HG03280 (cell line): ENCODE measurements around the gene MYL9.
"Not testable (repeated sequence)": the region's sequence is repeated elsewhere in the genome, so short reads cannot be mapped to it uniquely, and the experiment has no call there.

Source experiments
- ATAC-seq: cut with Tn5 transposase; IDR thresholded peaks from one replicate; pipeline ENCODE4 v1.9.1; 2021; ENCODE audit warnings: mild to moderate bottlenecking, moderate library complexity; ENCODE audit not compliant: unreplicated experiment

MYL9 gene

DNA sequence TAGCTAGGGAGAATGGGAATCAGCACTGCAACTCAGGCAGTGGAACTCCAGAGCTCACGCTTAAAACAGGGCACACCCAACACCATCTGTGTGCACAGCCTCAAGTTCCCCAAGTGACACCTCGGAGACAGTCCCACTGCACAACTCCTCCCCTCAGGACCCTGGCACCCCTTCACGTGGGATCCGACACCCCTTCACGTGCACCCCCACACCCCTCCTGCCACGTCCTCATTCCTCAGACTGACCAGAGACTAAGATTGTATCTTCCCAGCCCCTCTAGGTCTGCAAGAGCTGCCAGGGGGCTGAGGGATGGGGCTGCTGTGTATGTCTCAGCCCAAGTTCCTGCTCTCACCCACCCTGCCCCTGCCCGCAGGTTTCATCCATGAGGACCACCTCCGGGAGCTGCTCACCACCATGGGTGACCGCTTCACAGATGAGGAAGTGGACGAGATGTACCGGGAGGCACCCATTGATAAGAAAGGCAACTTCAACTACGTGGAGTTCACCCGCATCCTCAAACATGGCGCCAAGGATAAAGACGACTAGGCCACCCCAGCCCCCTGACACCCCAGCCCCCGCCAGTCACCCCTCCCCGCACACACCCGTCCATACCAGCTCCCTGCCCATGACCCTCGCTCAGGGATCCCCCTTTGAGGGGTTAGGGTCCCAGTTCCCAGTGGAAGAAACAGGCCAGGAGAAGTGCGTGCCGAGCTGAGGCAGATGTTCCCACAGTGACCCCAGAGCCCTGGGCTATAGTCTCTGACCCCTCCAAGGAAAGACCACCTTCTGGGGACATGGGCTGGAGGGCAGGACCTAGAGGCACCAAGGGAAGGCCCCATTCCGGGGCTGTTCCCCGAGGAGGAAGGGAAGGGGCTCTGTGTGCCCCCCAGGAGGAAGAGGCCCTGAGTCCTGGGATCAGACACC lies 7.6 kb downstream of the MYL9 start:
- no peak for ATAC-seq

DNA sequence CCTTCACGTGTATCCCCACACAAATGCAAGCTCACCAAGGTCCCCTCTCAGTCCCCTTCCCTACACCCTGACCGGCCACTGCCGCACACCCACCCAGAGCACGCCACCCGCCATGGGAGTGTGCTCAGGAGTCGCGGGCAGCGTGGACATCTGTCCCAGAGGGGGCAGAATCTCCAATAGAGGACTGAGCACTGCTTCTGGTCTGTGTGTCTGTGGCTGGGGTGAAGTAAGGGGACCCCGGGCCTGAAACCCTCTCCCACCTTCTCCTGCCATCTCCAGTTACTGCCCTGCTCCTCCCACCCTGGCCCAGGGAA lies 8.3 kb downstream of the MYL9 start:
- no peak for ATAC-seq

DNA sequence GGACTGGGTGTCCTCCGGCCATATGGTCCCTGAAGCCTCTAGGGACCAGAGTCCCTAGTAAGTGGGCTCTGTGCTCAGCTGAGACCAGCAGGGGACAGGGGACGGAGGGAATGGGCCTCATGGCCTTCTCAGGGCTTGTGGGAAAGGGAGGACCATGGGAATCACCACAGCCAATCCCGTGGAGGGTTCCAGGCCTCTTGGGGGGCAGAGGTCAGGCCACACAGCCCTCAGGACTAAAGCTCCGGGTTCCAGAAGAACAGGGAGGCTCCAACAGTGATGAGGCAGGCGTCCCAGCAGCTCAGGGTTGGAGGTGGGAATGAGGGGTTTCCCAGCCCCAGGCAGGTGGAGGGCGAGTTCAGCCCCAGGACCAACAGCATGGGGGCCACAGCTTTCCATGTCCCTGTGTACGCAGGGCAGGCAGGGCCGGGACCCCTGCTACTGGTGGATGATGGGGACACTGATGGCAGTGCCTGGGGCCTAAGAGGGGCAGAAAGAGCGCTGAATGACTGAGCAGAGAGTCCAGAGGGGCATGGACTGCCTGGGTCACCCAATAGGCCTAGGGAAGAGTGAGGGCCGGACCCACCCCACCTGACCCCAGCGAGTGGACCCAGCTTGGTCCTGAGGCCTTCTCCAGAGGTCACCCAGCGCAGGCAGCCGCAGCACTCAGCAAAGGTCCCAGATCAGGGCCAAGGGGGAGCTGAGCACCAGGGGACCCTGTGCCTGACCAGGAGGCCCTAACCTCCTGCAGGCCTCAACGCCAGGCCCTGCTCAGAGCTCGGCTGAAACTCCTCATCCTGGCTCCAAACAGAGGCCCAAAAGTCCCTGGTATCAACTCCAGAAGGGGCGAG lies 8.8 kb downstream of the MYL9 start:
- no peak for ATAC-seq

DNA sequence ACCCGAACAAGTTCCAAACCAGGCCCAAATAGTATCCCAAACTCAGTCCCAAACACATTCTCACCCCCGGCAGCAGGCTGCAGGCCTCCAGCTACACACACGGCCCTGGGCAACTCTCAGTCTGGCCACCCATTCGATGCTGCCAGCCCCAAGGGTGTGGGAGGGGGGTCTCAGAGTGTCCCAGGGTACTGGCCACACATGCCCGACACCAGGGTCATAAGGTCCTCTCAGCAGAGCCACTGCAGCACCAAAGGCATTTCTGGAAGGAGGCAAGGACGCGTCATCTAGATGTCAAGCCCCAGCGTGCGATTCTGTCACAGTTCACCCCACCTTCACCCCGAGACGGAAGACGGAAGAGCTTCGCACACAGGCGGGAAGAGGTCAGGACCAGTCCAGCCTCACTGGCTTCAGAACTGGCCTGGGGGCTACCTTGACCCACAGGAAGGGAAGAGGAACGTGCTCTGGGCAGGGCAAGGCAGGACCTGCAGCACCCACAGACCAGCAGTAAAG lies 9.5 kb downstream of the MYL9 start:
- no peak for ATAC-seq

DNA sequence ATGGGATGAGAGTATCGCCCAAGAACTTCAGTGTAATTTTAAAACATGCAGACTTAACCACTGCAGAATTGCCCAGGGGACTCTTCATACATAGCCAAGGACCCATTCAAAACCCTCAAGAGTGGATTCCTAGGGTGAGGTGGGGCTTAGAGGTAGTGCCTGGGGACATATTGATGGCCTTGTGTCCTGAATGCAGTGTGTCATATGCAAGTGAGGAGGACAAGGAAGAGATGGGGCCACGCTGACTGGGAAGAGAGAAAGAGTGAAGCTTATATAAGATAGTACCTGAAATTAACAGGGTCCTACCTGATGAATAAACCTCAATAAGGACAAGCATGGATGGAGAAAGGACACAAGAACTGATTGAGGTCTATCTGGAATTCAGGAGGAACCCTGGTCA lies 13.9 kb downstream of the MYL9 start:
- no peak for ATAC-seq

DNA sequence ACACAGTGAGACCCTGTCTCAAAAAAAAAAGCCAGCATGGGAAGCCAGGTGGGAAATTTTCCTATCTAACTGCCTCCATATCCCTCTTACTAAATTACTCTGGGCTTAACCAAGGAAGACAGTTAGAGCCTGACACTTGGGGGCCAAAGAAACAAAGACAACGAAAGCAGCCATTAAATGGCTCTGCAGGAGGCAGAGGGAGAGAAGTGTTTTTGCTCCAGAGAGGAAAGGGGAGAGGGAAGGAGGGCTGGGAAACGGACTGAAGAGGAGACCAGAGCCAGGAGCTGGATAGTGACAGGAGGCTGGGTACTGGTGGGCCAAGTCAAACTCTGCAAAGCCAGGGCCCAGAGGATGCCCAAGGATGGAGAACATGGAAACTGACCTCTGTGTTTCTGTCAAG lies 21.4 kb downstream of the MYL9 start:
- no peak for ATAC-seq

DNA sequence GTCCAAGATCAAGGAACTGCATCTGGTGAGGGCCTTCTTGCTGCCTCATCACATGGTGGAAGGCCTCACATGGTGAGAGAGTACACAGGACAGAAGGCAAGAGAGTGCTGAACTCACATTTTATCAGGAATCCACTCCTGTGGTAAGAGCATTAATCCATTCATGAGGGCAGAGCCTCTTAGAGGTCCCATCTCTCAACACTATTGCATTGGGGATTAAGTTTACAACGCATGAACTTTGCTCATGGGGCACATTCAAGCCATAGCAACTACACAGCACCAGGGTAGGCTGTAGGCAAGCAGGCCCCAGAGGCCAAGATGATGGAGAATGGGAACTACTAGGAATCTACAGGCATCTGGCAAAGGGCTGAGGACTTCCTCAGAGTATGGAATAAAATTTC lies 22.1 kb downstream of the MYL9 start:
- no peak for ATAC-seq

DNA sequence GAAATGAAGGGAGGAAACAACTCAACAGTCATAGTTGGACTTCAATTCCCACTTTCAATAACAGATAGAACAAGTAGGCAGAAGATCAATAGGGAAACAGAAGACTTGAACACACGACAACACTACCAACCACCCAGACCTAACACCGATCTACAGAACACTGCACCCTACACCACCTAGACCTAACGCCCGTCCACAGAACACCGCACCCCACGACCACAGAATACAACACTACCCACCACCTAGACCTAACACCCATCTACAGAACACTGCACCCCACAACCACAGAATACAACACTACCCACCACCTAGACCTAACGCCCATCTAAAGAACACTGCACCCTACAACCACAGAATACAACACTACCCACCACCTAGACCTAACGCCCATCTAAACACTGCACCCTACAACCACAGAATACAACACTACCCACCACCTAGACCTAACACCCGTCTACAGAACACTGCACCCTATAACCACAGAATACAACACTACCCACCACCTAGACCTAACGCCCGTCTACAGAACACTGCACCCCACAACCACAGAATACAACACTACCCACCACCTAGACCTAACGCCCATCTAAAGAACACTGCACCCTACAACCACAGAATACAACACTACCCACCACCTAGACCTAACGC lies 22.9 kb downstream of the MYL9 start:
- ATAC-seq, result not testable (repeated sequence)

DNA sequence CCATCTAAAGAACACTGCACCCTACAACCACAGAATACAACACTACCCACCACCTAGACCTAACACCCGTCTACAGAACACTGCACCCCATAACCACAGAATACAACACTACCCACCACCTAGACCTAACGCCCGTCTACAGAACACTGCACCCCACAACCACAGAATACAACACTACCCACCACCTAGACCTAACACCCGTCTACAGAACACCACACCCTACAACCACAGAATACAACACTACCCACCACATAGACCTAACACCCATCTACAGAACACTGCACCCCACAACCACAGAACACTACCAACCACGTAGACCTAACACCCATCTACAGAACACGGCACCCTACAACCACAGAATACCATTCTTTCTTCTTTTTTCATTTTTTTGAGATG lies 23.4 kb downstream of the MYL9 start:
- ATAC-seq, result not testable (repeated sequence)

DNA sequence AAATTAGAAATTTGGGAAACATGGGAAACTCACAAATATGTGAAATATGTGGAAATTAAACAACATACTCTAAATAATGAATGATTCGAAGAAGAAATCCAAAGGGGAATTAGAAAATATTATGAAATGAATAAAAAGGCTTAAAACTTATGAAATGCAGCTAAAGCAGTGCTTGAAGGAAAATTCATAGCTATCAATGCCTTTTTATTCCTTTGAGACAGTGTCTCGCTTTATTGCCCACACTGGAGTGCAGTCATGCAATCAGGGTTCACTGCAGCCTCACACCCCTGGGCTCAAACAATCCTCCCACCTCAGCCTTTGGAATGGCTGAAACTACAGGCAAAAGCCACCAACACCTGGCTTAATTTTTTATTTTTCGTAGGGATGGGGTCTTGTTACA lies 24.2 kb downstream of the MYL9 start:
- ATAC-seq, result no peak

DNA sequence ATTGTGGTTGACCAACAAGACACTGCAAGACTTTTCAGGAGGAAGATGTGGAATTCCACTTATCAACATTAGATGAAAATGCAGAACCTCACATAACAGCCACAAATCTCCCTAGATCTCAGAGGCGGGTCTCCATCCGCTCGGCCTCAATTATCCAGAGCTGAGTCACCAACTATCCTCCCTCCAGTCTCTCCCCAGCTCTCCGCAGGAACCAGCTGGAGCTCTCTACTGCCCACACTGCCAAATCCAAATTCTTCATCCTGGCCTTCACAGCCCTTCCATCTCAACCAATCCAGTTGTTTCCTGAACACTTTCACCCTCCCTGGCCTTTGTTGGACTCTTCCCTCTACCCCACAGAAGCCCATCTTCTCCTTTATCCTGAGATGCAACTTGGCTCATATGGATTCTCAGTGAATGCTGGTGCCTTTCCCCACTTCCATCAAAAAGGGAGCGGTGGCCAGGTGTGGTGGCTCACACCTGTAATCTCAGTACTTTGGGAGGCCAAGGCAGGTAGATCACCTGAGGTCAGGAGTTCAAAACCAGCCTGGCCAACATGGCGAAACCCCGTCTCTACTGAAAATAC lies 28.6 kb downstream of the MYL9 start:
- ATAC-seq, result no peak

DNA sequence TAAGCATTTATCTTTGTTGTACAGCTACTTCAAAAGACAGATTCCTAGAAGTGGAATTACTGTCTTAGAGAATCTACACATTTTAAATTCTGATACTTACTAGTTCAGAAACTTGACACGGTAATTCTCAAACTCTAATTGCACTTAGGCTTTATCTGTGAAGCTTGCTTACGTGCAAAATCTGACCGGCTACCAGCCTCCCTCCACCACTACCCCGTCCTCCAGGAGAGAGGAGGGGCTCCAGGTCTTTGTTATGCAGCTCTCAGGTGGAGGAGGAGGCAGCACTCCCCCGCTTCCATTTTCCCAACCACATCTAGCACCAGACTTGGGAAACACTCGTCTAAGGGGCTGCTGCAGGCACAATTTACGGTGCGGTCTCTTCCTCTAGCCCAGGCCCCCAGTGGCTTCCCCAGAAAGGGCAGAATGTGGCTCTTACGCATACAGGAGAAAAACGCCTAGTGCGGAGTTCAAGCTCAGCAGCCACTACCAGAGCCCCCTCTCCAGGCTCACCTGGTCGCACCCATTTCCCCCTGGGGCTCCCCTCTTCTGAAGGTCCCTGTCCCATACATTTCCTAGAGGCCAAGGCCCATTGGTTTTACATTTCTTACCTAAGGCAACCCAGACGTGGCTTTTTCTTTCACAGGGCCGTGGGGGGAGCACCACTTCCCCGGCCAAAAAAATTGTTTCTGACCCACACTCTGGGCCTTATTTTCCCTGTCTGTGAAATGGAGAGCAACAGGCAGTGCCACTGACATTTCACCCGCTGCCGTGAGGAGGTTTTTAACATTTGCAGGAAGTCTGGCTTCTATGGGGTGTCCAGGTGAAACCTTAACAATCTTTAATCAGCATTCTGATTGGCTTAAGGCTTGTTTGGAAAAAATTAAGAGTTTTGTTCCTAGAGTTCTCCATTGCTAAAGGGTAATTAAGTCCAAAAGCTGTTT lies 30.5 kb downstream of the MYL9 start:
- no peak for ATAC-seq

DNA sequence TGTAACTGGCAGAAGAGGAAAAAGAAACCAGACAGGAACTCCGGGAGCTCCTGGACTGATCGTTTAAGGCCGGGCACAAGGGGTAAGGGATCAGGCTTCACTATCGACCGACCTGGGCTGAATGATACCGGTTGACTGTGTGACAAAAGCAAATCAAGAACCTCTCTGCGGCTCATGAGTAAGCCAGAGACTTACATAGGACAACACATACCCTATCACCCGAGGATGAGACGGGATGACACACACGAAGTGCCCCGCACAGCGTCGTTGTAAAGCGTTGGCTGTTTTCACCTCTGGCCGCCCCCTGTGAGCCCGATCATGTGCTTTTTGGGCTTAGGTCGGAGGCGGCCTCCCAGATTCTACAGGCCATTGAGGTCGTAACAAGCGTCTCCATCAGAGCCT lies 31.4 kb downstream of the MYL9 start:
- peak; percentile 30 for ATAC-seq

DNA sequence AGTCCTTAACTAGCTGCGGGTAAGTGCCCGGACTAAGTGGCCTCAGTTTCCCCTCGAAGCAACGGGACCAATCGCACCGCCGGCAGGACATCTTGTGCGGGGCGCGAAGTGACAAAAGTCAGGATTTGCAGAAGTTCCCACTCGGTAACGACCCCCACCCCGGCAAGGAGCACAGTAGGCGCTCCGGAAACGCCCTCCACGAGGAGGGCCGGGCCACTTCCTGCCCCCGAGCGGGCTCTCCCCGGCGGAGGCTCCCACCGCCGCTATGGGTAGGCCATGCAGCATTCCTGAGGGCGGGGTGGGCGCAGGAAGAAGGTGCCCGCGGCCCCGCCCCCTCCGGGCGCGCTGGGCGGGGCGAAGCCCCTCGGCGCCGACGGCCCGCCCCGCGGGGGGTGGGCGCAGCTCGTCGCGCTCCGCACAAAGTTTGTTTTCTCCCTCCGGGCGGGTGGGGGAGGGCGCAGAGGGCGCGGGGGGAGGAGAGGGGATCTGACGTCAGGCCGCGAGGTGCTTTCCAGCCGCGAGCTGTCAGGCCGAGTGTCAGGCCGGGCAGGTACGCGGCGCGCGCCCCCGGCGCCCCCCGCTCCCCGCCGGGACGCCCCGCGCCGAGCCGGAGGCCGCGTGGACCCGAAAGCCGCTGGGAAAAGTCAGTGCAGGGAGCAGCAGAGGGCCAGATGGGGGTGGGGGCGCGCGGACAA lies 31.9 kb downstream of the MYL9 start, which contains the start of gene TGIF2:
TSS of gene TGIF2 (plus strand) at position 495 of the 695 bp plus-strand sequence. CDS start 5,178 bp downstream, outside the sequence.
- ATAC-seq, result peak; percentile 65

DNA sequence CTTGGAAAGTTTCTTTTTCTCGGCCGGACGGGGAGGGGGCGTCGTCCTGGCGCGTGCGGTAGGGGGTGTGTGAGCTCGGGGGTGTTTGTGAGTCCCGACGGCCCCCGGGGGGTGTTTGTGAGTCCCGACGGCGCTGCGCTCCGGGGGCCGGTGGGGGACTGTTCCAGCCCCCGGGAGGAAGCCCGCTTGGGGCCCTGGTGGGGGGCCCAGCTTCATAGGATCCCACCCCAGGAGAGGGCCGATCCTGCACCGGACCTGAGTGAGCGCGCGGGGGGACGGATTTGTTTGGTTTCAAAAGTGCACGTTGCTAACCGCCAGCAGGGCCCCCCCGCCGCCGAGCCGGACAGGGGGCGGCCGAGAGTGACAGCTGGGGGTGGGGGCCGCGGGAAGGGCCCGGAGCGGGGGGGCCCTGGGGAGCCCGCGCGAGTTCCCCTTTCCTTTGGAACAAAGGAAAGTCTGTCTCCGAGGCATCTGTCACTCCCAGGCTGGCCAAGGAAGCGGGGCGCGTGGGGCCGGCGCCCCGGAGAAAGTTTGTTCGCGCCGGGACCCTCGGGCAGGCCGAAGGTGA lies 32.6 kb downstream of the MYL9 start:
- ATAC-seq, result peak; percentile 6

DNA sequence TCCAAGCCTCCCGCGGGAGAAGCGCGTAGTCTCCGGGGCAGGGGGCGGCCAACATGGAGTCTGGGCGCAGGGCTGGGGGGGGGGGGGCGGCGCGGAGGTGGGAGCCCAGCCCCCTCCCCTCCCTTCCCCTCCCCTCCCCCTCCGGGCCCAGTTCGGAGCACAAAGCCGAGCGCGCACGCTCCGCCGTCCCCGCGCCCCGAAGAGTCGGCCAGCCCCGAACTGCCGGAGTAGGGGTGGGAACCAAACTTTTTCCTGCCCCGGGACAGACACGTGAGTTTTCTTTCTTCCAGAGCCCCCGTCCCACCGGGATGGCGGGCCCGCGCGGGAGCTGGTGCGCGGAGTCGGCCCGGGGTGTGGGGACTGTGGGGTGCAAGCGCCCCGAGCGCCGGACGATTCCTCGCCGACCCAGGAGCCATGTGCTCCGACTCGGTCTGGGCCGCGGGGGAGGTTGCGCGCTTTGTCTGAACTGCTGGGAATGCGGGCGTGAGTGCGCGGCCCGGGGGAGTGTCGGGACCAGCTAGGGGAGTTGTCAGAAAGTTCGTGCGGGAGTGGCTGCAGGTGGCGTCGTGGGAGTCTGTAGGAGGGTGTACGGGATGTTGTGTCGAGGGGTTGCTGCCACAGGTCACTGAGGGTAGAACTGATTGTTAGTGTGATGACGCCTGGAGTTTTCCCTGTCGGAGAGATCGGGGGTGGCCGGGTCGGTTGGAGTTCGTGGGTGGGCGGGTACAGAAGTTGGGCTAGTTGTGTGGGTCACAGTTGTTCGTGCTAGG lies 33.2 kb downstream of the MYL9 start:
- ATAC-seq, result no peak

DNA sequence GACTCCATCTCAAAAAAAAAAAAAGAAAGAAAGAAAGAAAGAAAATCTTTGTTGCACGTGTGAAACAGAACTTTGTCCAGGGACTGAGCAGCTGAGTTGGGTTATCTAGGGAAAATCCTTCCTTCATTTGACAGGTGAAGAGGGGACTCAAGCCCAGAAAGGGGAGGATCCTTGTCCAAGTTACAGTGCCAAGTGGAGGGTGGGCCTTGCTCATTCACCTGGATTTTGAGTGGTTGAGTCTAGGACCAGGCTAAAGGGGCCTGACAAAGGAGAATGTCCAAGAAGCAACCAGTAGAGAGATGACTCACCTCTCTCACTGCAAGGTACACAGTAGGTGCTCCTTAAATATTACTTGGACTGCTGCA lies 34.7 kb downstream of the MYL9 start:
- ATAC-seq, result no peak

DNA sequence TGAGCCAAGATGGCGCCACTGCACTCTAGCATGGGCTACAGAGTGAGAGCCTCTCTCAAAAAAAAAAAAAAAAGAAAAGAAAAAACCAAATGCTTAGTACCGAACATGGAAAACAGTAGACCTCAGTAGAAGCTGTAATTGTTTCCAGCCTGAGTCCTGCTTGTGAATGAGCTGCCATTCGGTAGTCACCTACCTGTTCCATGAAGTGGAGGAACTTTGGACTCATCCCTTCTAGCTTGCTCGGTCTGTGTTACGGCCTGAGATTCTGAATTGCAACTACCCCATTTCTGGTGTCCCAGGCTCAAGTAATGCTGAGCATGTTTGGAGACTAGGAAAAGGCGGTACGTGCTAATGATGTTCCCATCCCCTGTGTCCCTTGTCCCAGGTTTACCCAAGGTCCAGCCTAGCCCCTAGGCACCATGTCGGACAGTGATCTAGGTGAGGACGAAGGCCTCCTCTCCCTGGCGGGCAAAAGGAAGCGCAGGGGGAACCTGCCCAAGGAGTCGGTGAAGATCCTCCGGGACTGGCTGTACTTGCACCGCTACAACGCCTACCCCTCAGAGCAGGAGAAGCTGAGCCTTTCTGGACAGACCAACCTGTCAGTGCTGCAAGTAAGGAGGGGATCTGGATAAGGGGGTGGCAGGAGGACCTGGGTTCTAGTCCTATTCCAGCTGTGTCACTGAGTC lies 37.2 kb downstream of the MYL9 start:
- no peak for ATAC-seq
